HepG2 (cell line): Measurements from ENCODE around the gene EIF5. TPM values are rescaled to one million over a fixed set of nuclear protein-coding genes. Genes with fewer than 3 reads are reported as not detected.

Experiments
- ATAC-seq: fragments of 200-7000 bp; cut with Tn5 transposase; 3 replicates; pipeline ENCODE4 v1.9.1; 2020; ENCODE audit warnings: mild to moderate bottlenecking, moderate library complexity
- BruUV-seq: library from RNA; stranded (reverse); fragments of 400-500 nt; replicated peaks from 2 replicates; lab custom pipeline; 2021; lab: Mats Ljungman, UMichigan
- CTCF ChIA-PET: fragments of 300-600 bp; formaldehyde crosslinking; extraction: SDS; loops from one replicate; lab custom pipeline; 2021; ENCODE audit warnings: low total read pairs, inconsistent platforms, low intra/inter-chr PET ratio; lab: Yijun Ruan, JAX
- POLR2A ChIA-PET: fragments of 350-600 bp; sonication (Branson Sonifier 250); formaldehyde crosslinking; loops from one replicate; lab custom pipeline; 2020; ENCODE audit warnings: antibody characterized with exemption, inconsistent platforms; lab: Yijun Ruan, JAX
- DNase-seq: peaks from one replicate; pipeline ENCODE4 v3.0.0-alpha.2; 2015; ENCODE audit warnings: low spot score
- FAIRE-seq: peaks from 3 replicates; lab custom pipeline; 2011; peaks lifted over from hg19 to GRCh38; lab: Jason Lieb, UNC
- H2AFZ ChIP-seq: one replicate; pipeline ENCODE4 v1.6.1; 2011; ENCODE audit warnings: low read length, inconsistent platforms
- H3K27ac ChIP-seq: fragments of 300-600 bp; 3 replicates; pipeline ENCODE4 v1.8.0; 2011; ENCODE audit warnings: mixed run types, mild to moderate bottlenecking, mixed read lengths, low read length, inconsistent platforms; ENCODE audit not compliant: insufficient read depth; ENCODE audit errors: extremely low read length
- H3K27me3 ChIP-seq, 2 experiments: fragments of 200-600 bp in 1 of 2; 2 replicates in 1 of 2; 3 replicates in 1 of 2; pipeline versions ENCODE4 v1.6.0 to v1.8.0; 2011; ENCODE audit warnings: low read length in 2 of 2, mild to moderate bottlenecking in 2 of 2, moderate library complexity in 2 of 2, inconsistent platforms in 1 of 2; ENCODE audit not compliant: insufficient read depth in 2 of 2, control insufficient read depth in 1 of 2
- H3K36me3 ChIP-seq, 2 experiments: fragments of 200-600 bp in 1 of 2; replicated peaks in 1 of 2; 2 replicates in 1 of 2; 3 replicates in 1 of 2; pipeline versions ENCODE4 v1.5.1 to v1.8.0; 2011; ENCODE audit warnings: low read length in 2 of 2, inconsistent platforms in 1 of 2; ENCODE audit not compliant: insufficient read depth in 2 of 2, control insufficient read depth in 1 of 2
- H3K4me1 ChIP-seq: 2 replicates; pipeline ENCODE4 v1.5.1; 2012; ENCODE audit warnings: low read length, inconsistent platforms; ENCODE audit not compliant: insufficient read depth
- H3K4me2 ChIP-seq: 2 replicates; pipeline ENCODE4 v1.6.0; 2011; ENCODE audit warnings: low read depth, low read length, inconsistent platforms
- H3K4me3 ChIP-seq, 3 experiments: fragments of 200-600 bp in 1 of 3; sonication (generic), shearing (Covaris generic) in 1 of 3; replicated peaks in 1 of 3; 2 replicates each; pipeline ENCODE4 v1.5.1; 2011 to 2016; ENCODE audit warnings: low read length in 3 of 3, inconsistent platforms in 2 of 3, low read depth in 2 of 3, mild to moderate bottlenecking in 2 of 3, control low read depth in 1 of 3, mixed read lengths in 1 of 3; ENCODE audit not compliant: insufficient read depth in 1 of 3
- H3K79me2 ChIP-seq: one replicate; pipeline ENCODE4 v1.6.1; 2011; ENCODE audit warnings: low read length, inconsistent platforms; ENCODE audit not compliant: insufficient read depth
- H3K9ac ChIP-seq: 2 replicates; pipeline ENCODE4 v1.6.0; 2011; ENCODE audit warnings: mild to moderate bottlenecking, low read depth, low read length, inconsistent platforms; ENCODE audit not compliant: insufficient read depth
- H3K9me3 ChIP-seq: 2 replicates; pipeline ENCODE4 v1.5.1; 2012; ENCODE audit warnings: mild to moderate bottlenecking, low read length
- H4K20me1 ChIP-seq: 2 replicates; pipeline ENCODE4 v1.6.0; 2011; ENCODE audit warnings: inconsistent platforms, mild to moderate bottlenecking, low read length, moderate library complexity; ENCODE audit not compliant: insufficient read depth
- CBX5 ChIP-seq: sonication (generic); formaldehyde crosslinking; IDR thresholded peaks from 2 replicates; pipeline ENCODE4 v1.4.0; 2020; ENCODE audit warnings: missing genetic modification reagents, borderline replicate concordance
- NFRKB ChIP-seq: fragments of 450-650 bp; IDR thresholded peaks from 2 replicates; pipeline ENCODE4 v1.6.1; 2017
- TBX2 ChIP-seq: sonication (generic); formaldehyde crosslinking; IDR thresholded peaks from 2 replicates; pipeline ENCODE4 v1.5.0; 2020; ENCODE audit warnings: missing genetic modification reagents, mild to moderate bottlenecking, borderline replicate concordance
- ZFP1 ChIP-seq: IDR thresholded peaks from 2 replicates; pipeline ENCODE4 v1.6.1; 2016
- ZNF253 ChIP-seq: sonication (generic); formaldehyde crosslinking; IDR thresholded peaks from 2 replicates; pipeline ENCODE4 v1.8.0; 2022; ENCODE audit warnings: mild to moderate bottlenecking, missing genetic modification reagents, borderline replicate concordance
- ZNF317 ChIP-seq: sonication (generic); formaldehyde crosslinking; IDR thresholded peaks from 2 replicates; pipeline ENCODE4 v1.5.0; 2020; ENCODE audit warnings: mild to moderate bottlenecking, missing genetic modification reagents
- ZNF331 ChIP-seq: sonication (generic); formaldehyde crosslinking; IDR thresholded peaks from 2 replicates; pipeline ENCODE4 v1.4.0; 2020; ENCODE audit warnings: missing genetic modification reagents
- ZNF468 ChIP-seq: sonication (generic); formaldehyde crosslinking; IDR thresholded peaks from 2 replicates; pipeline ENCODE4 v1.8.0; 2022; ENCODE audit warnings: mild to moderate bottlenecking, moderate library complexity, missing genetic modification reagents
- ZNF572 ChIP-seq: sonication (generic); formaldehyde crosslinking; IDR thresholded peaks from 2 replicates; pipeline ENCODE4 v1.5.1; 2020; ENCODE audit warnings: mild to moderate bottlenecking, missing genetic modification reagents
- WGBS: methylation state at CpG from one replicate; pipeline ENCODE4 v1.1.6; 2017; ENCODE audit warnings: low lambda C conversion rate; 5-methylcytosine and 5-hydroxymethylcytosine counted together
- in situ Hi-C: cut with HindIII; loops from 2 replicates; pipeline ENCODE4 v1.10.0; 2017; ENCODE audit warnings: low pct_unique_long_range_greater_than_20kb; ENCODE audit not compliant: extremely low pct_ligation_motif_present
- intact Hi-C: fragments of 100-400 bp; cut with micrococcal nuclease; formaldehyde crosslinking; loops from one replicate; pipeline ENCODE4 v1.10.0; 2022; ENCODE audit not compliant: unreplicated experiment
- polyA plus RNA-seq, 8 experiments: library from polyadenylated mRNA; depleted of rRNA in 3 of 8; stranded (reverse) in 7 of 8; unstranded in 1 of 8; fragments of >200 nt; fragmentation: Illumina TruSeq in 4 of 8; extraction: Trizol in 4 of 8; gene quantifications; 2 replicates each; pipeline versions ENCODE4 v1.2.1 to v1.2.3, GENCODE V29; 2011 to 2016; ENCODE audit warnings: low read depth in 4 of 8, missing spikeins in 1 of 8, mixed read lengths in 1 of 8; ENCODE audit not compliant: insufficient read depth in 1 of 8
- total RNA-seq, 5 experiments: library from RNA; depleted of rRNA; stranded (reverse); fragments of >200 nt; fragmentation: Illumina TruSeq; extraction: Trizol; gene quantifications; 2 replicates each; pipeline ENCODE4 v1.2.3, GENCODE V29; 2016; ENCODE audit warnings: low read depth in 1 of 5
- TF ChIP-seq, protein P1 (sequence below): sonication (generic); formaldehyde crosslinking; IDR thresholded peaks from 2 replicates; pipeline ENCODE4 v1.4.0; 2020; ENCODE audit warnings: mild to moderate bottlenecking, missing genetic modification reagents
- TF ChIP-seq, protein P2 (sequence below): sonication (generic); formaldehyde crosslinking; IDR thresholded peaks from 2 replicates; pipeline ENCODE4 v1.5.0; 2020; ENCODE audit warnings: missing genetic modification reagents, mild to moderate bottlenecking, borderline replicate concordance
- TF ChIP-seq, protein P3 (sequence below): sonication (generic); formaldehyde crosslinking; IDR thresholded peaks from 2 replicates; pipeline ENCODE4 v1.5.1; 2020; ENCODE audit warnings: mild to moderate bottlenecking, missing genetic modification reagents

Gene EIF5
- total and polyA plus RNA-seq, 2 of the 13 experiments (the other 11 are each of a cell fraction or from before 2014, with no cell fraction given): 189 to 281 TPM

DNA sequence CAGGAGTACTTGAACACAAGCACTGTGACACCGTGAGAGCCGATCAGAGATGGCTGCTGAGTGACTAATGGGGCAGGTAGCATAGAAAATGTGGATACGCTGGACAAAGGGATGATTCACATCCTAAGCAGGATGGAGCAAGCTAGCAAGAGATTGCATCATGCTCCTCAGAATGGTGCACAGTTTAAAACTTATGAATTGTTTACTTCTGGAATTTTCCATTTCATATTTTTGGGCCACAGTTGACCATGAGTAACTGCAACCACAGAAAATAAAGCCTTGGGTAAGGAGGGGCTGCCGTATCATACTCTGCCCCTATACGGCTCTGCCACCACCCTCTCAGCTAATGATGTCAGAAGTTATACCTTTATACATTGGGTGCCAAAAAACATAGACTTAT, 27.8 kb downstream of the EIF5 start (continued):
- TF ChIP-seq, protein P1, sequence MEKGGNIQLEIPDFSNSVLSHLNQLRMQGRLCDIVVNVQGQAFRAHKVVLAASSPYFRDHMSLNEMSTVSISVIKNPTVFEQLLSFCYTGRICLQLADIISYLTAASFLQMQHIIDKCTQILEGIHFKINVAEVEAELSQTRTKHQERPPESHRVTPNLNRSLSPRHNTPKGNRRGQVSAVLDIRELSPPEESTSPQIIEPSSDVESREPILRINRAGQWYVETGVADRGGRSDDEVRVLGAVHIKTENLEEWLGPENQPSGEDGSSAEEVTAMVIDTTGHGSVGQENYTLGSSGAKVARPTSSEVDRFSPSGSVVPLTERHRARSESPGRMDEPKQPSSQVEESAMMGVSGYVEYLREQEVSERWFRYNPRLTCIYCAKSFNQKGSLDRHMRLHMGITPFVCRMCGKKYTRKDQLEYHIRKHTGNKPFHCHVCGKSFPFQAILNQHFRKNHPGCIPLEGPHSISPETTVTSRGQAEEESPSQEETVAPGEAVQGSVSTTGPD (CRISPR knock-in tag): no peak
- TF ChIP-seq TBX2 (no peak), ZFP1 (CRISPR knock-in tag) (0 out of 2 replicates have a peak, but pooled peaks have one; percentile 26)
- TF ChIP-seq, protein P2, sequence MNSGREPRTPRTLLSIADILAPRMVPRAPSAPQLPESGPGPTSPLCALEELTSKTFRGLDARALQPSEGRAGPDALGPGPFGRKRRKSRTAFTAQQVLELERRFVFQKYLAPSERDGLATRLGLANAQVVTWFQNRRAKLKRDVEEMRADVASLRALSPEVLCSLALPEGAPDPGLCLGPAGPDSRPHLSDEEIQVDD (CRISPR knock-in tag): no peak
- TF ChIP-seq, all 625 proteins: peak for 49

DNA sequence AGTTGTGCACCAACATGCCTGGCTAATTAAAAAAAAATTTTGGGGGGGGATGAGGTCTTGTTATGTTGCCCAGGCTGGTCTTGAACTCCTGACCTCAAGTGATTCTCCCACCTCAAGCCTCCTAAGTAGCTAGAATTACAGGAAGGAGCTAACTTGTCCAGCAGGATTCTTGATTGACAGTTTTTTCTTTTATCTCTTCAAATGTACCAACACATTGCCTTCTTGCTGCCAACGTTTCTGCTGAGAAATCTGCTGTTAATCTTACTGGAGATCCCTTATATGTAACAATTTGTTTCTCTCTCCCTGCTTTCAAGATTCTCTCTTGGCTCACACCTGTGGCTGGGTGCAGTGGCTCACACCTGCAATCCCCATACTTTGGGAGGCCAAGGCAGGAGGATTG, 28.7 kb downstream of the EIF5 start:
- peaks cover 9% of the 10 kb centered on the region for H3K9me3 ChIP-seq
- no peaks in the 10 kb centered on the region for H3K79me2 ChIP-seq
- no peak overlapping the region for H2AFZ ChIP-seq
- in situ Hi-C loops: no loop called here
- H3K27me3 ChIP-seq: no peaks in the 10 kb centered on the region
- ATAC-seq (no peak), DNase-seq (no peak), FAIRE-seq (no peak)
- no peak overlapping the region for H3K27ac ChIP-seq
- 0% methylated on average over 1 of the region's 1 CpG for WGBS
- no peak overlapping the region for H3K4me3 ChIP-seq
- H3K36me3 ChIP-seq: no peaks in the 10 kb centered on the region
- no peaks in the 10 kb centered on the region for H4K20me1 ChIP-seq
- ChIA-PET POLR2A (no interaction called here), CTCF (no interaction called here)
- no peak overlapping the region for H3K4me2 ChIP-seq
- TF ChIP-seq, protein P3, sequence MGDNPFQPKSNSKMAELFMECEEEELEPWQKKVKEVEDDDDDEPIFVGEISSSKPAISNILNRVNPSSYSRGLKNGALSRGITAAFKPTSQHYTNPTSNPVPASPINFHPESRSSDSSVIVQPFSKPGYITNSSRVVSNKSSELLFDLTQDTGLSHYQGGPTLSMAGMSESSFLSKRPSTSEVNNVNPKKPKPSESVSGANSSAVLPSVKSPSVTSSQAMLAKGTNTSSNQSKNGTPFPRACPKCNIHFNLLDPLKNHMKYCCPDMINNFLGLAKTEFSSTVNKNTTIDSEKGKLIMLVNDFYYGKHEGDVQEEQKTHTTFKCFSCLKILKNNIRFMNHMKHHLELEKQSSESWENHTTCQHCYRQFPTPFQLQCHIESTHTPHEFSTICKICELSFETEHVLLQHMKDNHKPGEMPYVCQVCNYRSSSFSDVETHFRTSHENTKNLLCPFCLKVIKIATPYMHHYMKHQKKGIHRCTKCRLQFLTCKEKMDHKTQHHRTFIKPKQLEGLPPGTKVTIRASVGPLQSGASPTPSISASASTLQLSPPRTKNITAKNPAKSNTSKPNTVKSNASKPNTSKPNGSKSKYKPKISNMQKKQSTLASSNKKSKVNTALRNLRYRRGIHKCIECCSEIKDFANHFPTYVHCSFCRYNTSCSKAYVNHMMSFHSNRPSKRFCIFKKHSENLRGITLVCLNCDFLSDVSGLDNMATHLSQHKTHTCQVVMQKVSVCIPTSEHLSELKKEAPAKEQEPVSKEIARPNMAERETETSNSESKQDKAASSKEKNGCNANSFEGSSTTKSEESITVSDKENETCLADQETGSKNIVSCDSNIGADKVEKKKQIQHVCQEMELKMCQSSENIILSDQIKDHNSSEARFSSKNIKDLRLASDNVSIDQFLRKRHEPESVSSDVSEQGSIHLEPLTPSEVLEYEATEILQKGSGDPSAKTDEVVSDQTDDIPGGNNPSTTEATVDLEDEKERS: 0 out of 2 replicates have a peak, but pooled peaks have one; percentile 61
- TF ChIP-seq CBX5 (CRISPR knock-in tag) (peak; percentile 42; the same call in 1 of the 2 replicates), ZNF317 (CRISPR knock-in tag) (peak; percentile 100), ZNF253 (CRISPR knock-in tag) (no peak), ZNF572 (CRISPR knock-in tag) (no peak), NFRKB (no peak), ZNF331 (CRISPR knock-in tag) (no peak), ZNF468 (CRISPR knock-in tag) (no peak)
- H3K4me1 ChIP-seq: peaks cover 27% of the 10 kb centered on the region
- intact Hi-C loops: no loop called here
- BruUV-seq: no TSS peak
- H3K9ac ChIP-seq: no peak overlapping the region
